Middle frontal gyrus (tissue), 1 donor: ENCODE measurements around the gene RFX1.
"Not testable (repeated sequence)": the region's sequence is repeated elsewhere in the genome, so short reads cannot be mapped to it uniquely, and the experiment has no call there.

ENCODE experiments used
- DNase-seq: peaks from one replicate; pipeline ENCODE4 v3.0.0-alpha.2; 2015; ENCODE audit warnings: low spot score; ENCODE audit errors: extremely low spot score

RFX1 gene

DNA sequence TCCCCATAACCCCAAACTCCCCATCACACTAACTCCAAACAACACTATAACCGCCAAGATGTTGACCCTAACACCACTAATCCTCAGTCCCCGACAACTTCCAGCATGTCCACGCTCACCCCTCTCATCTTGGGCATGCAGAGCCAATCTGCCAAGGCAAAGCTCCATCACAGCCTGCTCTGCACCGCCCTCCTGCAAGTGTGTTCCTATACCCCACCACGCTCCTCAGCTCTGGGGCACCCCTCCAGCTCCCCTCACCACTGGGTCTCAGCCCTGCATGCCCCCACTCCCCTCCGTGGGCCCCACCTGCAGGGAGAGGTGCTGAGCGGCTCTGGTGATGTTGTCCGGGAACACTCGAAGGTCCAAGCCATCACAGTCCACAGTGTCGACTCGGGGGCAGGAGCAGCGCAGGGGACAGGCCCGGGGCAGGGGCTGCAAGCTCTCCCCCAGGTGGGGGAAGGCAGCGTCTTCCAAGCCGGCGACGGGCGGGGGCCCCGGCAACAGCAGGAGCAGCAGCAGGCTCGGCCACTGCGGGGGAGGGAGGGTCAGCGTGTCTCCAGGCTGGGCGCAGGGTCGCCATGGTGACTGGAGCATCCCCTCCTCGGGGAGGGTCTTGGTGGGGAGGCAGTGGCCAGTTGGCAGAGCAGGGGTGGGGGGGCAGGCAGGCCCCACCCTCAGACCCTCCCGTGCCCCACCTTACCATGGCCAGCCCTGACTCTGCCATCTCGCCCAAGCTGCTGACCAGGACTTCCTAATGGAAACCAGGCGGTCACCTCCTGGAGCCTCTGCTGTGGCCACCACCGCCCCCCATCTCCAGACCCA lies 68.4 kb downstream of the RFX1 start:
- DNase-seq = no peak

DNA sequence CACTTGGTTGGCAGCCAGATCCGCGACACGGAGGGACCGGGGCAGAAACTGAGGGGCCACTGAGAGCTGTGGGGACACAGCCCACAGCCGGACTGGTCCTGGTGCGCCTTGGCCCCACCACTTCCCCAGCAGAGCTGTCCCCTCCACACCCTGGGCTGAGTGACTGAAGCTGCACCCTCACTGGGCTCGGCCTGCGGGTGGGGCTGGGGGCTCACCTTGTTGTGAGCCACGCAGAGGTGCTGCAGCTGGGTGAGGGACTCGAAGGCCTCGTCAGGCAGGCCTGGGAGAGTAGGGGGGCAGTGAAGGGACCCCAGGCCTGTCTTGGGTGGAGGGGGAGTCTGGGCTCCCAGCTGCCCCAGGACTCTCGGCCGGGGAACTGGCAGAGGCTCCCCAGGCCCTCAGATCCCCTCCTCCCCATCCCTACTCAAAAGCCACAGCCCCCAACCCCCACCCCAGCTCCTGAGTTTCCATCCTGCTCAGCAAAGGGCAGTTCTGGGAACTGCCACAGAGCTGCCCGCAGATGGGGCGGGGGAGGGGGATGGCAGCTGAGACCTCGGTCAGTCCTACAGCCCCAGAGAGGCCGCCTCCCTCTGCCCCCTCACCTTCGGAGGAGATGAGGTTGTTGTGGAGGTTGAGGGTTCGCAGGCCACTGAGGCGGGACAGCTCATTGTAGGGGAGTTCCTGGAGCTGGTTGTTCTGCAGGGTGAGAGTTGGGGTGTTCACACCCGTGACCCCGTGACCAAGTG lies 70.2 kb downstream of the RFX1 start:
- no peak for DNase-seq

DNA sequence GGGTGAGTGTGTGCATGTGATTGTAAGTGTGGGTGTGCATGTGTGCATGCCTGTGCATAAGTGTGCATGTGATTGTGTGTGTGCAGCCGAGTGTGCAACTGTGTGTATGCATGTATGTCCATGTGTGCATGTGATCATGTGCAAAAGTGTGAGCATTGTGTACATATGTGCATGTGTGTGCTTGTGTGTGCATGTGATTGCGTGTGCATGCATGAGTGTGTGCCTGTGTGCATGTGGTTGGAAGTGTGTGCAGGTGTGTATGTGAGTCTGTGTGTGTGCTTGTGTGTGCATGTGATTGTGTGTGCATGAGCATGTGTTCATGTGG lies 71.4 kb downstream of the RFX1 start:
- DNase-seq = no peak

DNA sequence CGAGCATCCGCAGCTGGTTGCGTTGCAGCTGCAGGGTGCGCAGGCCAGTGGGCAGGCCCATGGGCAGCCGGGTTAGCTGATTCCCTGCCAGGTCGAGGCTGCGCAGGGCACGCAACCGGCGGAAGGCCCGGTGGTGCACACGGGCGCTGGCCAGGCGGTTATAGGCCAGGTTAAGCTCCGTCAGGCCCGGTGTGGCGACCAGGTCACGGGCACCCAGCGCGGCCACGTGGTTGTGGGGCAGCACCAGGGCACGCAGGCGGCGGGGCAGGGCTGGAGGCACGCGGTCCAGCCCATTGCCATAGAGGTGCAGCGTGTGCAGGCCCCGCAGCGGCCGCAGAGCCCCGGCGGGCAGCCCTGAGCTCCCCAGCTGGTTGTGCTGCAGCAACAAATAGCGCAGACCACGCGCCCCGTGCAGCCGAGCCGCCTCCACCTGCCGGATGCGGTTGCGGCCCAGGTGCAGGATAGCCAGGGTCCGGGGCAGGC lies 73.2 kb downstream of the RFX1 start:
- no peak for DNase-seq

DNA sequence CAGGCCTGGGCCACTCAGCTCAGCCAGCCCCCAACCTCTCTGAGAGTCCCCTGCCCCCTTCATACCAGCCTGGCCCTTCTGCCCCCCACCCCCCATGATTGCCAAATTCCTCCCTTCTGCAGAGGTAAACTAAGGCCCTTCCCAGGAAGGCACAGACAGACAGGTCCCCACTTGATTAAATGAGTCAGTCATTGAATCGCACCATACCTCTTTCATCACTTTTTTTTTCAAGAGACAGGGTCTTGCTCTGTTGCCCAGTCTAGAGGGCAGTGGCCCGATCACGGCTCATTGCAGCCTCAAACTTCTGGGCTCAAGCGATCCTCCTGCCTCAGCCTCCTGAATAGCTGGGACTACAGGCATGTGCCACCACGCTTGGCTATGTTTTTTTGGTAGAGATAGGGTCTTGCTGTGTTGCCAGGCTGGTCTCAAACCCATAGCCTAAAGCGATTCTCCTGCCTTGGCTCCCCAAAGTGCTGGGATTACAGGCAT lies 73.9 kb downstream of the RFX1 start:
- no peak for DNase-seq

DNA sequence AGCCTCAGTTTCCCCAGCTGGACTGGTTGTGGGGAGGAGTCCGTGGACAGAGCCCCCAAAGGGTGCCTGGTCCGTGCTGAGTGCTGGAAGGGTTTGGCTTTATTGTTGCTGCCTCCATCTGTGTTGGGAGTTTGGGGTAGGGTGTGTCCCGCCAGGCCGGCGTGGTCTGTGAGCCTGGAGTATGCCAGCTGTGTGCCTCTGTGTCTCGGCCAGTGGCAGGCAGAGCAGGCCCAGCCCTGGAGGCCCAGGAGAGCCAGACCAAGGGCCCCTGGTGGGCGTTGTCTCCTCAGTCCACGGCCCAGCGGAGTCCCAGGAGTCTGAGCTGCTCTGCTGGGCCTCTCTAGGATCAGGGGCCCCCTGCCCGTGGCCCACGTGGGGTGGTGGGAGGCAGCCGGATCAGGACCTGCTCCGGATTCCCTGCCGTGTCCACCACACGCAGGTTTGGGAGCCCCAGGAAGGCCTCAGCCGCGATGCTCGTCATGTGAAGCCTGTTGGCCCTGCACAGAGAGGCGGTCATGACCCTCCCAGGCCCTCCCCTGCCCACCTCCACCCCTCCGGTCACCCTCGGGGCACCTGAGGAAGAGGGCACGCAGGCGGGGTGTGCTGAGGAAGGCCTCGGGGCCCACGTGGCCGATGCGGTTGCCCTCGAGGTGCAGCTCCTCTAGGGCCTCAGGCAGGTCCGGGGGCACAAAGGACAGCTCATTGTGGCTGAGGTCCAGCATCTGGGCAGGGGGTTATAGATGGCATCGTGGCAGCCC lies 74.5 kb downstream of the RFX1 start:
- no peak for DNase-seq

DNA sequence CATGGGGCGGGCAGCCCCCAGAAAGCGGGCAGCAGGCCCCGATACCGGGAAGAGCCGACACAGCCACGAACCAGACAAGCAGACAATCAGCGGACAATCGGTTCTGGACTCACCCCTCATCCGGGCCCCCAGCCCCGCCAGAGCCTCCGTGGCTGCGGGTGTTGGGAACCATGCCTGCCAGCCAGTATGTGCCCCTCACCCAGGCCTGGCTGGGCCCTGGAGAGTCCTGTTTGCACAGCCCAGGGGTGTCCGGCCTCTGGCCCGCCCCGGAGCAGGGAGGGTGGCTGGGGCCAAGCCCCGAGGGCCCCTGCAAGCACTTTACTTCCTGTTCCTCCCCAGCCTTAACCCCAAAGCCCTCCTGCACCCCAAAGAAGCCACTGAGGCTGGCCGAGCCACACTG lies 75.7 kb downstream of the RFX1 start:
- no peak for DNase-seq

DNA sequence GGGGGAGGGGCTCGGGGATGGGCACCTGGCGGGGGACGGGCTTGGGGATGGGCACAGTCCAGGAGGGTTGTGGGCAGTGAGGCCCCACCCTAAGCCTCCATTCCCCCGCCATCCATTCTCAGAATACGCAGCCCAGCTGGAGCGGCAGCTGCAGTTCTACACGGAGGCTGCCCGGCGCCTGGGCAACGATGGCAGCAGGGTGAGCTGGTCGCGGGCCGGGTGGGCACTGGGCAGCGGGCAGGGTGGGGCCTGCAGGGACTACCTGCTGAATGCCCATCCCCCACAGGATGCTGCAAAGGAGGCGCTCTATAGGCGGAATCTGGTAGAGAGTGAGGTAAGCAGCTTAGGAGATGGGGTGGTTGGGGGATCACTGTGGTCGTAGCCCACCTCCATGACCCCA lies 76.2 kb downstream of the RFX1 start:
- no peak for DNase-seq

DNA sequence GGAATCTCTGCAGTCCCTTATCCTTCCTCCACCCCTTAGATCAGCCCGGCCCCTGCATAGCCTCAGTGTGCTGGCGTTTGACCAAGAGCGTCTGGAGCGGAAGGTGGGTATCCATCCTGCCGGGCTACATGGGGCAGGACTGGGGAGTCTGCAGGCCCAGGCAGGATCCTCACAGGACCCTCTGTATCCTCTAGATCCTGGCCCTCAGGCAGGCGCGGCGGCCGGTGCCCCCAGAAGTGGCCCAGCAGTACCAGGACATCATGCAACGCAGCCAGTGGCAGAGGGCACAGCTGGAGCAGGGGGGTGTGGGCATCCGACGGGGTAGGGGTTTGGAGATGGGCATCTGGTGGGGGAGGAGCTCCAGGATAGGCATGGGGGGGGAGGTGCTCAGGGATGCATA lies 76.8 kb downstream of the RFX1 start:
- no peak for DNase-seq

DNA sequence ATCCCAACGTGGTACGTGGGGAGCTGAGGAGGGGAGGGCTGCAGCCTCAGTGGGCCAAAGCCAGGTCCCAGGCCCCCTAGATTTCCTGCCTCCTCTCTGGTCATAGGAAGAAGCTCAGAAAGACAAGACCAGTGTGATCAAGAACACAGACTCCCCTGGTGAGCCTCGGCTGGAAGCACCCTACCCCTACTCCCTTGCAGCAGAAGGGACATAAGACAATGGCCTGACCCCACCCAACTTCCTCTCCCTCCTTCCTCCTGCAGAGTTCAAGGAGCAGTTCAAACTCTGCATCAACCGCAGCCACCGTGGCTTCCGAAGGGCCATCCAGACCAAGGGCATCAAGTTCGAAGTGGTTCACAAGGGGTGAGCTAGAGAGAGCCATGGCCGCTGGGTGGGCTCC lies 79.4 kb downstream of the RFX1 start:
- DNase-seq = no peak

DNA sequence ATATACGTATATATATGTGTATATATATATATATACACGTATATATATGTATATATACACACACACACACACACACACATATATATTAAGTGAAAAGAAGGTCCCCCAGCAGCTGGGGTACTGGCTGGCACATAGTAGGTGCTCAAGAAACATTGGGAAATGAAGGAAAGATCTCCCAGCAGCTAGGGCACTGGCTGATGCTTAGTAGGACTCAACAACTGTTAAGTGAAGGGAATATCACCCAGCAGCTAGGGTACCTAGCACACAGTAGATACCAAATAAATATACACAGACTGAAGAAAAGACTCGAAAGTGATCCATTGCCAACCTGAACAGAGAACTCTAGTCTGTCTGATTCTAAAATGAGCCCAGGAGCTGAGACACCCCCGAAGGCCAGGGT lies 80.1 kb downstream of the RFX1 start:
- no peak for DNase-seq

DNA sequence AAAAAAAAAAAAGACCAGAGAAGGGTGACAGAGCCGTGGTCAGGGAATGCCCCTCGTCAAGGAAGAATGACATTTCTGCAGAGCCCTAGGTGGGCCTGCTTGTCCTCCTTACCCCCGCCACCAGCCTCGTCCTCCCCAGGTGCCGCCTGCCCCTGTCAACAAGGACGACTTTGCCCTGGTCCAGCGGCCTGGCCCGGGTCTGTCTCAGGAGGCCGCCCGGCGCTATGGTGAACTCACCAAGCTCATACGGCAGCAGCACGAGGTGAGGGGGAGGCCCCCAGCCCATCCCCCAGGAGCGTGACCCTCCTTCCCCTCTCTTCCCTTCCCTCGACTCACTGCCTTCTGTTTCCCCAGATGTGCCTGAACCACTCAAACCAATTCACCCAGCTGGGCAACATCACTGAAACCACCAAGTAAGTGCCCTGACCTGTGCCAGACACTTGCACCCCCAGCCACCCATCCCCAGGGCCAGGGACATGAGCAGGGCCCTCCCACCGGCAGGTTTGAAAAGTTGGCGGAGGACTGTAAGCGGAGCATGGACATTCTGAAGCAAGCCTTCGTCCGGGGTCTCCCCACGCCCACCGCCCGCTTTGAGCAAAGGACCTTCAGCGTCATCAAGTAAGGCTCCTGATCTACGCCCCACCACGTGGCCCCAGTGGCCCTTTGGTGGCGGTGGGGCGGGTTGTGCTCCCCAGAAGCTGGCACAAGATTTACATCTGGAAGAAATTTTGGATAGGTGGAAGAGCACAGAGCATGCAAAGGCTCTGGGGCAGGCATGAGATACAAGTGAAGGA lies 82.7 kb downstream of the RFX1 start:
- DNase-seq = no peak

DNA sequence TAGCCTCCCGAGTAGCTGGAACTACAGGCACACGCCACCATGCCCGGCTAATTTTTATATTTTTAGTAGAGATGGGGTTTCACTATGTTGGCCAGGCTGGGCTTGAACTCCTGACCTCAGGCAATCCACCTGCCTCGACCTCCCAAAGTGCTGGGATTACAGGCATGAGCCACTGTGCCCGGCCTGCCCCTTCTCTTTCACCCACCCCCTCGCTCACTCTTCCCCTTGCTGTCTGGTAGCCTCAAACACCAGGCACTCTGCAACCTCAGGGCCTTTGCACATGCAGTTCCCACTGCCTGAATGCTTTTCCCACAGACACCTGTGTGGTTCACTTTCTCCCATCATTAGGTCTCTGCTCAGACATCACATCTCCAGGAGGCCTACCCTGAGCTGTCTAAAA lies 84.0 kb downstream of the RFX1 start:
- not testable (repeated sequence) for DNase-seq

DNA sequence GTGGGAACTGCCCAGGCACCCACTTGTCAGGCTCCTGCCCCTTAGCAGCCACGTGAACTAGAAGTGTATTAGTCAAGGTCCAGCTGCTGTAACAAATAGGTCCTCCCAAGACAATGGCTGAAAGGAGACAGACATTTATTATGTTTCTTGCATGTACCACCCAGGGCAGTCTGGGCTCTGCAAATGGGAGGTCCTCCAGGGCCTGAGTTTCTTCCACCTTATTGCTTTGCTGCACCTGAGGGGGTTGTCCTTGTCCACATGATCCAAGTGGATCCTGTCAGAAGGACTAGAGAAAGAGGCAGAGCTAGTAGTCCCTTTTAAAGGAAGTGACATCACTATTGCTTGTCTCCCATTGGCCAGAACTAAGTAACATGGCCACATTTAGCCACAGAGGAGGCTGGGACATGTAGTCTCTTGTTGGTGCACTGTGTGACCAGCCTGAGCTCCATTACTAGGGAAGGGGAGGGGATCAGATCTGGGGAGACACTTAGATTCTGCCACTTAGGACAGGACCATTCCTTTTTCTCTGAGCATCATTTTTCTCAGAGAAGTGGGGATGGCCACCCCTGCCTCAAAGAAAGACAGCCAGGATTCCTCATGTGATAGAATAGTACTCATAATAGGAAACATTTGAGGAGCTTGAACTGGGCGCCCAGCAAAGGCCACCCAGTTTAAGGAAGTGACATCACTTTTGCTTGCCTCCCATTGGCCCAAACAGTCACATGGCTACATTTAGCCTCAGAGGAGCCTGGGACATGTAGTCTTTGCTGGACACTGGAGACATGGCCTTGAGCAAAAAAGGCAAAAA lies 85.0 kb downstream of the RFX1 start:
- DNase-seq = no peak

DNA sequence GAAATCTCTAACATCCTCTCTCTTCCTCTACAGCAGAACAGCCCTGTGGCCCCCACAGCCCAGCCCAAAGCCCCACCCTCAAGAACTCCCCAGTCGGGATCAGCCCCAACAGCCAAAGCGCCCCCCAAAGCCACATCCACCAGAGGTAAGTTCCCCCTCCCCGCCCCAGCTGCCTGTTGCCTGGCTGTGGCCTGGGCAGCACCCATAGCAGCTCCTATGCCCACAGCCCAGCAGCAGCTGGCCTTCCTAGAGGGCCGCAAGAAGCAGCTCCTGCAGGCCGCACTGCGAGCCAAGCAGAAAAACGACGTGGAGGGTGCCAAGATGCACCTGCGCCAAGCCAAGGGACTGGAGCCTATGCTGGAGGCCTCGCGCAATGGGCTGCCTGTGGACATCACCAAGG lies 85.6 kb downstream of the RFX1 start:
- no peak for DNase-seq

DNA sequence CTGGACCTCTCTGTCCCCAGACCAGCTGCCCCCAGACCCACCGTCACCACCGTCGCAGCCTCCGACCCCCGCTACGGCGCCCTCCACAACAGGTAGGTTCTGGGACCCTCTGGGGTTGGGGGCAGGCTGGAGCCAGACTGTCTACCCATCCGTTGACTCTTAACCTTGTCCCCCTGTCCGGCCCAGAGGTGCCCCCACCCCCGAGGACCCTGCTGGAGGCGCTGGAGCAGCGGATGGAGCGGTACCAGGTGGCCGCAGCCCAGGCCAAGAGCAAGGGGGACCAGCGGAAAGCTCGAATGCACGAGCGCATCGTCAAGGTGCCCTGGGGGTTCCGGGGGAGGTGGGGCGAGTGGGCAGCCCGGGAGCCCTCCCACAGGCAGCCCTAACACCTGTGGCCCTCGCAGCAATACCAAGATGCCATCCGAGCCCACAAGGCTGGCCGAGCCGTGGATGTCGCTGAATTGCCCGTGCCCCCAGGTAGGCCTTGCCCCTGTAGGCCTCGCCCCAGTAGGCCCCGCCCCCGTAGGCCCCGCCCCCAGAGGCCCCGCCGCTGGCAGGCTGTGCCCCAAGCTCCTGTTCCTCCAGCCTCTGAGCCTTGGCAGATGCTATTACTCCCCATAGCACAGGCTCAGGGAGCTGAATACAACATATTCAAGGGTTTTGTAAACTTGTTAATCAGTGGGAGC lies 87.3 kb downstream of the RFX1 start:
- no peak for DNase-seq

DNA sequence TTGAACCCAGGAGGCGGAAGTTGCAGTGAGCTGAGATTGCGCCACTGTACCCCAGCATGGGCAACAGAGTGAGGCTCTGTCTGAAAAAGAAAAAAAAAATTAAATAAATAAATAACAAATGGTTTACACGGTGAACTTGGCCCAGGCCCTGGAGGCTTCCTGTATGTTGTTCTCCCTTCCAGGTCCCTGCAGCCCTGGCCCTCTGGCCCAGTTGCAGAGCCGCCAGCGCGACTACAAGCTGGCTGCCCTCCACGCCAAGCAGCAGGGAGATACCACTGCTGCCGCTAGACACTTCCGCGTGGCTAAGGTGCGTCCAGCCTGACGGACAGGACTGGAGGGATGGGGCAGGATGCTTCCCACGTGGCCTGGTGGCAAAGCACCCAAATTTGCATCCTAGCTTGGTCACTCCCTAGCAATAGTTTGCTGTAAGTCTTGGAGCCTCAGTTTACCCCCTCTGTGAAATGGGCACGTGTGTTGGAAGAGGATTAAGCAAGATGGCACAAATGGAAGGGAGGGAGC lies 88.2 kb downstream of the RFX1 start:
- DNase-seq = no peak

DNA sequence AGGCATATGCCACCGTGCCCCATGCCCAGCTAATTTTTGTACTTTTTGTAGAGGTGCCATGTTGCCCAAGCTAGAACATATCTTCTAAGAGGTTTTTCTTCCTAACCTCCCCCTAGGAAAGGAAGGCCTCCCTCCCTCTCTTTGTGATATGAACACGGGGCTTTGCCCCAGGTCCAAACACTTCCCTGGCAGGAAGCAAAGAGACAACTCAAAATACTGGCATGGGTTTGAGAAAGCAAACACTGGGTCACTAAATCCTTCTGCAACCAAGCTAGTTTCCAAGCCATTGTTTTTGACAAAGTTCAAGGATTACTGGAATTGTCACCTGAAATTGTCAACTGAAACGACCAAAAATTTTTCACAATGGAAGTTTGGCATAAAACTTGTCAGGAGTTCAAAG lies 91.3 kb downstream of the RFX1 start:
- no peak for DNase-seq

DNA sequence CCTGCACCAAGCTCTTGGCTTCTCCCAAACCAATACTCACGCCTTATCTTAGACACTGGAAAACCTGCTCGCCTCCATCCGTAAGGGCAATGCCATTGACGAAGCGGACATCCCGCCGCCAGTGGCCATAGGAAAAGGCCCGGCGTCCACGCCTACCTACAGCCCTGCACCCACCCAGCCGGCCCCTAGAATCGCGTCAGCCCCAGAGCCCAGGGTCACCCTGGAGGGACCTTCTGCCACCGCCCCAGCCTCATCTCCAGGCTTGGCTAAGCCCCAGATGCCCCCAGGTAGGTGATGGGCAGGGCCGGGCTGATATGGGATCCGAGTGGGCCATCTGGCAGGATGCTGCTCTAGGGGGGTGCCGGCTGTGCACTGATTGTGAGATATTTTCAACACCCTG lies 92.8 kb downstream of the RFX1 start:
- DNase-seq = no peak
